Right lobe of liver (tissue), 4 donors: ENCODE results near the gene ELOVL6.

ENCODE experiments used
- POLR2A ChIP-seq: fragments of 450-650 bp; IDR thresholded peaks from one replicate; pipeline ENCODE4 v1.6.1; 2017; ENCODE audit warnings: antibody characterized with exemption, mild to moderate bottlenecking
- TF ChIP-seq, protein P1 (sequence below), 4 donors: fragments of 200-600 bp in 3 of 4; fragments of 450-650 bp in 1 of 4; IDR thresholded peaks; one replicate each; pipeline versions ENCODE4 v1.5.1 to v1.8.0; 2016 to 2022; ENCODE audit warnings: antibody characterized with exemption in 4 of 4, mild to moderate bottlenecking in 2 of 4
- donor health status: DM: no; HTN: no; CAD: no.
- donor health status: DM: no; HTN: no; CAD: no.
- donor health status: DM: no; HTN: yes; CAD: no.

DNA sequence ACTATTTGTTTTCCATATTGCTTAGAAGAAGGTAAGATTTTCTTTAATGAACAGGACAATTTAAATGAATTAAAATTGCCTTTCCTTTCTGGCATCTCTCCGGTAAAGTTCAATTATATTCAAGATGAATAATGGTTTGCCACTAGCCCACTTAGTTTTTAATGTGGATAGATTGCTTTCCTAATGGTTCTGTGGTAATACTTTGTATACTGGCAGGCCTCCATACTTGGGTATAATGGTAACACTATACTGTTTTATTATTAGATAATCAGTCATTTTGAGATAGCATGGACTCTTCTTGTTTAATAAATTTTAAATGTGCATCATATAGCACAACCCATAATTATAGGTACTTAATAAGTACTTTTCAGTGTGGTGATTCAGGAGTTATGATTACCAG, 89.5 kb downstream of the ELOVL6 start:
- TF ChIP-seq, protein P1, sequence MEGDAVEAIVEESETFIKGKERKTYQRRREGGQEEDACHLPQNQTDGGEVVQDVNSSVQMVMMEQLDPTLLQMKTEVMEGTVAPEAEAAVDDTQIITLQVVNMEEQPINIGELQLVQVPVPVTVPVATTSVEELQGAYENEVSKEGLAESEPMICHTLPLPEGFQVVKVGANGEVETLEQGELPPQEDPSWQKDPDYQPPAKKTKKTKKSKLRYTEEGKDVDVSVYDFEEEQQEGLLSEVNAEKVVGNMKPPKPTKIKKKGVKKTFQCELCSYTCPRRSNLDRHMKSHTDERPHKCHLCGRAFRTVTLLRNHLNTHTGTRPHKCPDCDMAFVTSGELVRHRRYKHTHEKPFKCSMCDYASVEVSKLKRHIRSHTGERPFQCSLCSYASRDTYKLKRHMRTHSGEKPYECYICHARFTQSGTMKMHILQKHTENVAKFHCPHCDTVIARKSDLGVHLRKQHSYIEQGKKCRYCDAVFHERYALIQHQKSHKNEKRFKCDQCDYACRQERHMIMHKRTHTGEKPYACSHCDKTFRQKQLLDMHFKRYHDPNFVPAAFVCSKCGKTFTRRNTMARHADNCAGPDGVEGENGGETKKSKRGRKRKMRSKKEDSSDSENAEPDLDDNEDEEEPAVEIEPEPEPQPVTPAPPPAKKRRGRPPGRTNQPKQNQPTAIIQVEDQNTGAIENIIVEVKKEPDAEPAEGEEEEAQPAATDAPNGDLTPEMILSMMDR (IDR thresholded peaks at IDR 0.05): no peak
- no peak for TF ChIP-seq POLR2A
